Uterus (tissue), 4 donors: Measurements from ENCODE around the gene COG2. TPM values are rescaled to one million over a fixed set of nuclear protein-coding genes. Genes with fewer than 3 reads are reported as not detected.

Experiments
- DNase-seq, 2 donors: peaks; one replicate each; pipeline ENCODE4 v3.0.0-alpha.2; 2019 to 2020
- H3K27ac ChIP-seq, 2 donors: fragments of 200-600 bp; sonication (generic); 1 replicate in 1 of 2; 2 replicates in 1 of 2; pipeline ENCODE4 v1.5.1; 2016 to 2018
- H3K27me3 ChIP-seq, 2 donors: fragments of 200-600 bp; sonication (generic); one replicate each; pipeline ENCODE4 v1.5.1; 2018 to 2019; ENCODE audit warnings: control low read depth in 1 of 2
- H3K36me3 ChIP-seq, 2 donors: fragments of 200-600 bp; sonication (generic); one replicate each; pipeline ENCODE4 v1.5.1; 2019; ENCODE audit warnings: control low read depth in 1 of 2
- H3K4me1 ChIP-seq, 2 donors: fragments of 200-600 bp; sonication (generic); one replicate each; pipeline ENCODE4 v1.5.1; 2018 to 2019; ENCODE audit warnings: control low read depth in 1 of 2
- H3K4me3 ChIP-seq, 2 donors: fragments of 200-600 bp; sonication (generic); 1 replicate in 1 of 2; 2 replicates in 1 of 2; pipeline ENCODE4 v1.5.1; 2018 to 2019; ENCODE audit warnings: mild to moderate bottlenecking in 1 of 2
- H3K9me3 ChIP-seq, 2 donors: fragments of 200-600 bp; sonication (generic); one replicate each; pipeline ENCODE4 v1.5.1; 2019; ENCODE audit warnings: control low read depth in 1 of 2
- CTCF ChIP-seq, 4 experiments: fragments of 200-600 bp in 2 of 4; fragments of 450-650 bp in 2 of 4; sonication (generic) in 2 of 4; IDR thresholded peaks; one replicate each; pipeline ENCODE4 v1.5.1; 2016 to 2019; ENCODE audit warnings: antibody characterized with exemption in 4 of 4, mild to moderate bottlenecking in 2 of 4, moderate library complexity in 1 of 4
- POLR2A ChIP-seq, 2 donors: fragments of 450-650 bp; IDR thresholded peaks; one replicate each; pipeline ENCODE4 v1.6.1; 2016; ENCODE audit warnings: antibody characterized with exemption in 2 of 2, mild to moderate bottlenecking in 1 of 2, moderate library complexity in 1 of 2
- intact Hi-C: fragments of 100-400 bp; cut with DNase I; formaldehyde crosslinking; loops from one replicate; pipeline ENCODE4 v1.15.1; 2023; ENCODE audit warnings: low total_unique reads
- total RNA-seq, 4 donors: library from RNA; depleted of rRNA in 3 of 4; stranded (reverse); fragments of >200 nt in 3 of 4; gene quantifications; one replicate each; pipeline versions ENCODE4 v1.1.0 to v1.2.4, GENCODE V29; 2014 to 2023
- donor health status: DM: yes; HTN: yes; CAD: no.

Gene COG2
- total RNA-seq, 4 donors from 2014 or later, result 10.0 to 32.3 (median 18.5) TPM

DNA sequence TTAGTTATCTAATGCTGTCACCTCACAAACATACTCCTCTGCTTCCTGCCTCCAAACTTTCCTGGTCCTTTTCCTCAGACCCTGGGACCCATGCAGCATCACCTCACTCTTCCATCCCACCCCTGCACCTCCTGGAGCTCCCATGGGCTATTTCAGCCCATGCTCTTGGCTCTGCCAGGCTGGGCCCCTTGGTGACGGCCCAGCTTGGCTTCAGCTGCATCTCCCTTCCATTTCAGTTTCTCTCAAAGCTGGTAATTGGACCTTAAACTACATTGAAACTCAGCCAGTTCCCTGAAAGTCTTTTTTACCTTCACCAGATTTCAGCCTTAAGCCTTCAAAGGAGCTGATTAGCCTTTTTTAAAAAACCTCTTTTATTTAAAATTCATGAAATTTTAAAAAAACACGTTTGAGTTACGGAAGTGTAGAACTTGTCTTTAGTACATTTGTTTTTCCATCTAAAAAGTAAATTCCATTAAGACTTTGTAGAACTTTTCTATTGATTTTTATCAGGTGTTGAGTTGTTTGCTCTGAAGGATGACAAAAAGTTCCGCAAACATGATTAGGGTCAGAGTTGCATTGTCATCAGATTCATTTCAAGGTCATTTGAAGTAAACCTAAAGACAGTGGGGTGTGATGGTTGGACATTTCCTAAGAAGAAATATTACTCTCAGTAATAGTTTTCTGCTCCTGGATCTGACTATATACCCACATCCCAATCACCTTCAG lies 38.2 kb downstream of the COG2 start:
- Histone ChIP-seq H3K4me1 (no peaks in the 10 kb centered on the region), H3K27me3 (no peaks in the 10 kb centered on the region), H3K9me3 (no peaks in the 10 kb centered on the region), H3K4me3 (no peak overlapping the region), H3K36me3 (no peaks in the 10 kb centered on the region), H3K27ac (no peak overlapping the region)
- DNase-seq, result no peak
- intact Hi-C loops, result no loop called here
- no peak for TF ChIP-seq CTCF (IDR thresholded peaks at IDR 0.05)
- TF ChIP-seq POLR2A (IDR thresholded peaks at IDR 0.05), result no peak

DNA sequence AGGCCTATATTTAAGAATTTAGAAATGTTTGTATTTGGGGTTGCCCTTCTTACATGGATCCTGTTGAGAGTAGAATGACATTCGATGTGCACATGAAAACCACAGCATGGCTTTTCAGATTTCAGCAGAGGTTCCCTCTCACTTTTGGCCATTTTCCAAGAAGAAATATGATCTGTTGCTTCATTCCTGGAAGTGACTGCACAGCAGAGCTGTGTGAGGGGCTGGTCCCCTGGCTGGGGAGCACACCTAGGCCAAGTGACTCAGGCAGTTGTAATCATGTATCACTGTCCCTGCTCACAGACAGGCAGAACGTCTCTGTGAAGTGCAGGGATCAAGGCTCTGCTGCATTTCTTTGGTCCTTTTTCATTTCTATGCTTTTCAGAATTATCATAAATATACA lies 39.3 kb downstream of the COG2 start:
- Histone ChIP-seq H3K36me3 (no peaks in the 10 kb centered on the region), H3K9me3 (no peaks in the 10 kb centered on the region), H3K27me3 (no peaks in the 10 kb centered on the region), H3K27ac (no peak overlapping the region), H3K4me1 (no peaks in the 10 kb centered on the region), H3K4me3 (no peak overlapping the region)
- intact Hi-C loops, result no loop called here
- no peak for DNase-seq
- no peak for TF ChIP-seq POLR2A (IDR thresholded peaks at IDR 0.05)
- no peak for TF ChIP-seq CTCF (IDR thresholded peaks at IDR 0.05)

- H3K27me3 ChIP-seq, result no peaks in the 10 kb centered on the region
- no peak overlapping the region for H3K27ac ChIP-seq
- intact Hi-C loops, result no loop called here
- no peak for TF ChIP-seq POLR2A (IDR thresholded peaks at IDR 0.05)
- TF ChIP-seq CTCF (IDR thresholded peaks at IDR 0.05), result no peak
- H3K36me3 ChIP-seq, result no peaks in the 10 kb centered on the region
- no peaks in the 10 kb centered on the region for H3K9me3 ChIP-seq
- no peak for DNase-seq
- no peaks in the 10 kb centered on the region for H3K4me1 ChIP-seq
- H3K4me3 ChIP-seq, result no peak overlapping the region
Measured at GRCh38 chr1:230682274-230682673, 40.0 kb downstream of the COG2 start.

- Histone ChIP-seq H3K27ac (no peak overlapping the region), H3K9me3 (no peaks in the 10 kb centered on the region), H3K36me3 (no peaks in the 10 kb centered on the region), H3K4me1 (no peaks in the 10 kb centered on the region), H3K4me3 (no peak overlapping the region), H3K27me3 (no peaks in the 10 kb centered on the region)
- TF ChIP-seq POLR2A (IDR thresholded peaks at IDR 0.05) (no peak), CTCF (IDR thresholded peaks at IDR 0.05) (no peak)
- DNase-seq, result no peak
- intact Hi-C loops, result no loop called here
Measured at GRCh38 chr1:230682882-230683610, 40.8 kb downstream of the COG2 start.

GRCh38 chr1:230684146-230684545 lies 41.9 kb downstream of the COG2 start:
- Histone ChIP-seq H3K4me1 (no peaks in the 10 kb centered on the region), H3K4me3 (no peak overlapping the region), H3K27ac (no peak overlapping the region), H3K27me3 (no peaks in the 10 kb centered on the region), H3K36me3 (no peaks in the 10 kb centered on the region), H3K9me3 (no peaks in the 10 kb centered on the region)
- intact Hi-C loops, result no loop called here
- TF ChIP-seq CTCF (IDR thresholded peaks at IDR 0.05), result no peak
- TF ChIP-seq POLR2A (IDR thresholded peaks at IDR 0.05), result no peak
- no peak for DNase-seq
